K562 (cell line): ENCODE measurements around the gene GALNT18.

Source experiments
- CEBPZ ChIP-seq: fragments of 150-350 bp; IDR thresholded peaks from 2 replicates; pipeline ENCODE4 v1.6.1; 2014; ENCODE audit warnings: low read depth, mild to moderate bottlenecking, low read length, borderline replicate concordance
- CTCF ChIP-seq, 3 experiments: IDR thresholded peaks in 2 of 3; conservative IDR thresholded peaks in 1 of 3; 2 replicates each; pipeline ENCODE4 v1.5.1; 2011 to 2012; ENCODE audit warnings: low read length in 3 of 3, mild to moderate bottlenecking in 3 of 3, control low read depth in 2 of 3, improper control_type of control experiment in 1 of 3, inconsistent platforms in 1 of 3, low read depth in 1 of 3, mixed read lengths in 1 of 3, moderate library complexity in 1 of 3; ENCODE audit not compliant: insufficient read depth in 2 of 3
- ETS1 ChIP-seq: conservative IDR thresholded peaks from 2 replicates; pipeline ENCODE4 v1.6.1; 2011; ENCODE audit warnings: low read depth, mild to moderate bottlenecking, low read length; ENCODE audit not compliant: control insufficient read depth
- HMG20B ChIP-seq: fragments of 250-450 bp; sonication (Bioruptor Pico); IDR thresholded peaks from 2 replicates; pipeline ENCODE4 v1.5.0; 2021; ENCODE audit warnings: mild to moderate bottlenecking
- MAX ChIP-seq: sonication (generic); formaldehyde crosslinking; IDR thresholded peaks from 2 replicates; pipeline ENCODE4 v1.9.0; 2022; ENCODE audit warnings: mild to moderate bottlenecking, missing genetic modification reagents
- POLR2AphosphoS5 ChIP-seq: IDR thresholded peaks from 2 replicates; pipeline ENCODE4 v1.6.1; 2011; ENCODE audit warnings: mild to moderate bottlenecking, low read depth, low read length, moderate library complexity; ENCODE audit not compliant: control insufficient read depth, insufficient read depth
- PRDM10 ChIP-seq: fragments of 450-650 bp; IDR thresholded peaks from 2 replicates; pipeline ENCODE4 v1.6.1; 2018; ENCODE audit not compliant: partially characterized antibody
- THRA ChIP-seq: fragments of 450-650 bp; IDR thresholded peaks from 2 replicates; pipeline ENCODE4 v1.6.1; 2017; ENCODE audit warnings: mild to moderate bottlenecking, moderate library complexity

GRCh38 chr11:11524436-11525061, 97.3 kb downstream of the GALNT18 start:
- no peak for TF ChIP-seq MAX (CRISPR knock-in tag)
- TF ChIP-seq CTCF (IDR thresholded peaks at IDR 0.05 in 2 of 3, conservative IDR thresholded peaks at IDR 0.05 in 1 of 3; ENCODE audit: insufficient read depth in 2 of 3, low read depth in 1 of 3, low read length in 3 of 3): no peak
- no peak for TF ChIP-seq ETS1
- no peak for TF ChIP-seq CEBPZ
- no peak for TF ChIP-seq POLR2AphosphoS5
- no peak for TF ChIP-seq HMG20B (CRISPR knock-in tag)
- no peak for TF ChIP-seq PRDM10
- no peak for TF ChIP-seq THRA
